Measurements from ENCODE around the gene LAMTOR3. TPM values are rescaled to one million over a fixed set of nuclear protein-coding genes. Genes with fewer than 3 reads are reported as not detected.

The LAMTOR3 gene
- total and polyA plus RNA-seq, 9 of the 15 experiments (the other 6 are each of a cell fraction or from before 2014, with no cell fraction given) = 17.9 to 146 (median 59.4) TPM

- in situ Hi-C loops (cut with MboI) = no loop called here
- ChIA-PET POLR2A (no interaction called here), CTCF (ENCODE audit: low intra/inter-chr PET ratio) (no interaction called here)
- Histone ChIP-seq H3K9ac (ENCODE audit: insufficient read depth in 1 of 2, low read depth in 2 of 2, low read length in 2 of 2) (no peak overlapping the region), H3K9me3 (replicated peaks; ENCODE audit: control insufficient read depth, insufficient read depth, low read depth, low read length) (no peaks in the 10 kb centered on the region), H3K36me3 (ENCODE audit: control insufficient read depth, insufficient read depth, low read length) (no peaks in the 10 kb centered on the region), H2AFZ (ENCODE audit: low read depth, low read length) (no peak overlapping the region), H3K27me3 (ENCODE audit: control insufficient read depth in 2 of 2, insufficient read depth in 2 of 2, low read length in 2 of 2) (no peaks in the 10 kb centered on the region), H3K79me2 (ENCODE audit: control insufficient read depth, insufficient read depth, low read length) (no peaks in the 10 kb centered on the region), H4K20me1 (replicated peaks; ENCODE audit: control insufficient read depth, insufficient read depth, low read length) (no peaks in the 10 kb centered on the region), H3K4me2 (ENCODE audit: insufficient read depth, low read length) (no peak overlapping the region), H3K9me1 (ENCODE audit: control insufficient read depth, insufficient read depth, low read length) (no peaks in the 10 kb centered on the region), H3K4me1 (replicated peaks in 1 of 2; ENCODE audit: control insufficient read depth in 2 of 2, insufficient read depth in 2 of 2, low read length in 2 of 2) (peaks cover 0 to 12% of the 10 kb centered on the region in 2 experiments; a peak in 2 of 5 replicates), H3K27ac (ENCODE audit: extremely low read depth, low read depth, low read length) (no peak overlapping the region), H3K4me3 (no peak overlapping the region)
- BruUV-seq (replicated peaks) = no TSS peak
- WGBS (ENCODE audit: insufficient coverage, low coverage, missing lambda C conversion rate) = 80% methylated on average over 4 of the region's 4 CpGs
- DNase-seq (ENCODE audit: extremely low read depth in 1 of 4, low spot score in 3 of 4) = no peak
- no peak for TF ChIP-seq ZNF584 (CRISPR knock-in tag; IDR thresholded peaks at IDR 0.05; ENCODE audit: low read depth)
- intact Hi-C loops (cut with micrococcal nuclease) = no loop called here
- ATAC-seq = no peak
- FAIRE-seq = no peak
These were observed 45.6 kb downstream of the LAMTOR3 start for GRCh38 chr4:99848591-99849001.

DNA sequence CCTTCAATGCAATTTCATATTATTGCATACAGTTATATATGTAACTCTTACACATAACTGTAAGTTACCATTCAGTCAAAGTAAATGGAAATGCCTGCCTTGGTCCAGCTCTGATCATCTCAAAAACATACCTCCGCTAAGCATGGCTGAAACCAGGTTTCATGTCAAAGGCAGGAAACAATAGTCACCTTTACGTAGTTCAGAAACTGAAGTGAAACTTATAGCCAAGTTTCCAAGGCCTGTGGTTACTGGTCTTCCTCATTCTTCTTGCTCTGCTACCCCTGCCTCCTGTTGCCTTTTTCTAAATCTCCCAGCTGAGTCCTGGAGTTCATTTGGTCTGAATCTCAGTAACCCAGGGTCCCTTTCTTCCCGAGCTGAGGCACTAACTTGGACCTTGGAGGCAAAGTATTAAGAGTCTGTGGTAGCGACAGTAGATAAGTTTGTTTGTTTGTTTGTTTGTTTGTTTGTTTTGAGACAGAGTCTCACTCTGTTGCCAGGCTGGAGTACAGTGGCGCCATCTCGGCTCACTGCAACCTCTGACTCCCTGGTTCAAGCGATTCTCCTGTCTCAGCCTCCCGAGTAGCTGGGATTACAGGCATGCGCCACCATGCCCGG lies 46.8 kb downstream of the LAMTOR3 start:
- ChIA-PET POLR2A (interaction anchor here (0.6 kb wide), 1 partner anchor 15 kb away, joined by 3 read pairs; no protein-coding TSS in a partner anchor), CTCF (ENCODE audit: low intra/inter-chr PET ratio) (no interaction called here)
- H3K4me1 ChIP-seq (replicated peaks in 1 of 2; ENCODE audit: control insufficient read depth in 2 of 2, insufficient read depth in 2 of 2, low read length in 2 of 2) = peaks cover 0 to 12% of the 10 kb centered on the region in 2 experiments; a peak in 2 of 5 replicates
- WGBS (ENCODE audit: insufficient coverage, low coverage, missing lambda C conversion rate) = 83% methylated on average over 9 of the region's 10 CpGs
- intact Hi-C loops (cut with micrococcal nuclease) (no loop called here), in situ Hi-C loops (cut with MboI) (no loop called here)
- H4K20me1 ChIP-seq (replicated peaks; ENCODE audit: control insufficient read depth, insufficient read depth, low read length) = no peaks in the 10 kb centered on the region
- H3K4me2 ChIP-seq (ENCODE audit: insufficient read depth, low read length) = no peak overlapping the region
- H2AFZ ChIP-seq (ENCODE audit: low read depth, low read length) = peak overlapping the region; percentile 48
- H3K9me3 ChIP-seq (replicated peaks; ENCODE audit: control insufficient read depth, insufficient read depth, low read depth, low read length) = no peaks in the 10 kb centered on the region
- ATAC-seq (no peak), DNase-seq (ENCODE audit: extremely low read depth in 1 of 4, low spot score in 3 of 4) (no peak), FAIRE-seq (no peak)
- H3K9me1 ChIP-seq (ENCODE audit: control insufficient read depth, insufficient read depth, low read length) = no peaks in the 10 kb centered on the region
- H3K36me3 ChIP-seq (ENCODE audit: control insufficient read depth, insufficient read depth, low read length) = no peaks in the 10 kb centered on the region
- BruUV-seq (replicated peaks) = no TSS peak
- no peak overlapping the region for H3K27ac ChIP-seq (ENCODE audit: extremely low read depth, low read depth, low read length)
- no peaks in the 10 kb centered on the region for H3K79me2 ChIP-seq (ENCODE audit: control insufficient read depth, insufficient read depth, low read length)
- no peak overlapping the region for H3K4me3 ChIP-seq
- H3K9ac ChIP-seq (ENCODE audit: insufficient read depth in 1 of 2, low read depth in 2 of 2, low read length in 2 of 2) = no peak overlapping the region
- H3K27me3 ChIP-seq (ENCODE audit: control insufficient read depth in 2 of 2, insufficient read depth in 2 of 2, low read length in 2 of 2) = no peaks in the 10 kb centered on the region
- TF ChIP-seq ZEB2 (IDR thresholded peaks at IDR 0.05) = no peak
- TF ChIP-seq GABPB2 (CRISPR knock-in tag; conservative IDR thresholded peaks at IDR 0.05) = no peak
- TF ChIP-seq, protein P1, sequence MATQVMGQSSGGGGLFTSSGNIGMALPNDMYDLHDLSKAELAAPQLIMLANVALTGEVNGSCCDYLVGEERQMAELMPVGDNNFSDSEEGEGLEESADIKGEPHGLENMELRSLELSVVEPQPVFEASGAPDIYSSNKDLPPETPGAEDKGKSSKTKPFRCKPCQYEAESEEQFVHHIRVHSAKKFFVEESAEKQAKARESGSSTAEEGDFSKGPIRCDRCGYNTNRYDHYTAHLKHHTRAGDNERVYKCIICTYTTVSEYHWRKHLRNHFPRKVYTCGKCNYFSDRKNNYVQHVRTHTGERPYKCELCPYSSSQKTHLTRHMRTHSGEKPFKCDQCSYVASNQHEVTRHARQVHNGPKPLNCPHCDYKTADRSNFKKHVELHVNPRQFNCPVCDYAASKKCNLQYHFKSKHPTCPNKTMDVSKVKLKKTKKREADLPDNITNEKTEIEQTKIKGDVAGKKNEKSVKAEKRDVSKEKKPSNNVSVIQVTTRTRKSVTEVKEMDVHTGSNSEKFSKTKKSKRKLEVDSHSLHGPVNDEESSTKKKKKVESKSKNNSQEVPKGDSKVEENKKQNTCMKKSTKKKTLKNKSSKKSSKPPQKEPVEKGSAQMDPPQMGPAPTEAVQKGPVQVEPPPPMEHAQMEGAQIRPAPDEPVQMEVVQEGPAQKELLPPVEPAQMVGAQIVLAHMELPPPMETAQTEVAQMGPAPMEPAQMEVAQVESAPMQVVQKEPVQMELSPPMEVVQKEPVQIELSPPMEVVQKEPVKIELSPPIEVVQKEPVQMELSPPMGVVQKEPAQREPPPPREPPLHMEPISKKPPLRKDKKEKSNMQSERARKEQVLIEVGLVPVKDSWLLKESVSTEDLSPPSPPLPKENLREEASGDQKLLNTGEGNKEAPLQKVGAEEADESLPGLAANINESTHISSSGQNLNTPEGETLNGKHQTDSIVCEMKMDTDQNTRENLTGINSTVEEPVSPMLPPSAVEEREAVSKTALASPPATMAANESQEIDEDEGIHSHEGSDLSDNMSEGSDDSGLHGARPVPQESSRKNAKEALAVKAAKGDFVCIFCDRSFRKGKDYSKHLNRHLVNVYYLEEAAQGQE (IDR thresholded peaks at IDR 0.05; ENCODE audit: borderline replicate concordance) = no peak
- TF ChIP-seq, protein P1 (CRISPR knock-in tag; IDR thresholded peaks at IDR 0.05; ENCODE audit: low read depth) = no peak
- TF ChIP-seq CEBPG (CRISPR knock-in tag; IDR thresholded peaks at IDR 0.05) = no peak
- no peak for TF ChIP-seq CEBPG (tag; conservative IDR thresholded peaks at IDR 0.05 in 1 of 2, IDR thresholded peaks at IDR 0.05 in 1 of 2)
- TF ChIP-seq SMARCC2 (IDR thresholded peaks at IDR 0.05; ENCODE audit: low read depth) = no peak
